ENCODE data around the gene DAGLB. TPM values are rescaled to one million over a fixed set of nuclear protein-coding genes. Genes with fewer than 3 reads are reported as not detected.

The DAGLB gene, protein sequence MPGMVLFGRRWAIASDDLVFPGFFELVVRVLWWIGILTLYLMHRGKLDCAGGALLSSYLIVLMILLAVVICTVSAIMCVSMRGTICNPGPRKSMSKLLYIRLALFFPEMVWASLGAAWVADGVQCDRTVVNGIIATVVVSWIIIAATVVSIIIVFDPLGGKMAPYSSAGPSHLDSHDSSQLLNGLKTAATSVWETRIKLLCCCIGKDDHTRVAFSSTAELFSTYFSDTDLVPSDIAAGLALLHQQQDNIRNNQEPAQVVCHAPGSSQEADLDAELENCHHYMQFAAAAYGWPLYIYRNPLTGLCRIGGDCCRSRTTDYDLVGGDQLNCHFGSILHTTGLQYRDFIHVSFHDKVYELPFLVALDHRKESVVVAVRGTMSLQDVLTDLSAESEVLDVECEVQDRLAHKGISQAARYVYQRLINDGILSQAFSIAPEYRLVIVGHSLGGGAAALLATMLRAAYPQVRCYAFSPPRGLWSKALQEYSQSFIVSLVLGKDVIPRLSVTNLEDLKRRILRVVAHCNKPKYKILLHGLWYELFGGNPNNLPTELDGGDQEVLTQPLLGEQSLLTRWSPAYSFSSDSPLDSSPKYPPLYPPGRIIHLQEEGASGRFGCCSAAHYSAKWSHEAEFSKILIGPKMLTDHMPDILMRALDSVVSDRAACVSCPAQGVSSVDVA
- total RNA-seq (2014; rRNA removed; shearing (Covaris generic)): 12.4 and 17.5 TPM in 2 replicates
- 19.5 and 24.8 TPM in 2 replicates for total RNA-seq (2022)
- percentile 57 among the genes with signal in this experiment for Bru-seq, nascent RNA
- BruChase-seq, experiment 1, labeled RNA remaining after a 6-hour chase: percentile 57 among the genes with signal in this experiment
- BruChase-seq, experiment 2, labeled RNA remaining after a 2-hour chase: percentile 57 among the genes with signal in this experiment
- long read RNA-seq, transcript DAGLB-201 (15 exons, 2,897 nt): major isoform, 15 of 30 reads
- long read RNA-seq, partial matches to known transcripts: 3 of 30 reads
- long read RNA-seq, other reads (novel, unspliced or antisense): 10 of 30 reads

GRCh38 chr7:6447581-6448199 is at the start of gene DAGLB:
Gene DAGLB (minus strand): TSS chr7:6447954. CDS start chr7:6447842, 112 bp downstream.
- POLR2A ChIA-PET: interaction anchor here (0.6 to 2.0 kb wide), 11 partner anchors 10 to 591 kb away, joined by 3 to 19 read pairs (median 5); no protein-coding TSS in a partner anchor
- H3K9me2 ChIP-seq (ENCODE audit: insufficient read depth, low read length): no peaks in the 10 kb centered on the region
- no TSS peak for BruUV-seq (replicated peaks)
- no peak for TF ChIP-seq EZH2phosphoT487 (IDR thresholded peaks at IDR 0.05; ENCODE audit: borderline replicate concordance, low read depth, low read length)
- TF ChIP-seq, protein P1, sequence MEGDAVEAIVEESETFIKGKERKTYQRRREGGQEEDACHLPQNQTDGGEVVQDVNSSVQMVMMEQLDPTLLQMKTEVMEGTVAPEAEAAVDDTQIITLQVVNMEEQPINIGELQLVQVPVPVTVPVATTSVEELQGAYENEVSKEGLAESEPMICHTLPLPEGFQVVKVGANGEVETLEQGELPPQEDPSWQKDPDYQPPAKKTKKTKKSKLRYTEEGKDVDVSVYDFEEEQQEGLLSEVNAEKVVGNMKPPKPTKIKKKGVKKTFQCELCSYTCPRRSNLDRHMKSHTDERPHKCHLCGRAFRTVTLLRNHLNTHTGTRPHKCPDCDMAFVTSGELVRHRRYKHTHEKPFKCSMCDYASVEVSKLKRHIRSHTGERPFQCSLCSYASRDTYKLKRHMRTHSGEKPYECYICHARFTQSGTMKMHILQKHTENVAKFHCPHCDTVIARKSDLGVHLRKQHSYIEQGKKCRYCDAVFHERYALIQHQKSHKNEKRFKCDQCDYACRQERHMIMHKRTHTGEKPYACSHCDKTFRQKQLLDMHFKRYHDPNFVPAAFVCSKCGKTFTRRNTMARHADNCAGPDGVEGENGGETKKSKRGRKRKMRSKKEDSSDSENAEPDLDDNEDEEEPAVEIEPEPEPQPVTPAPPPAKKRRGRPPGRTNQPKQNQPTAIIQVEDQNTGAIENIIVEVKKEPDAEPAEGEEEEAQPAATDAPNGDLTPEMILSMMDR (conservative IDR thresholded peaks at IDR 0.05; ENCODE audit: low read length): no peak
- DNase-seq (ENCODE audit: low spot score): peak; percentile 97
- intact Hi-C loops (cut with micrococcal nuclease; ENCODE audit: unreplicated experiment): no loop called here
- CTCF ChIA-PET (ENCODE audit: unreplicated experiment): no interaction called here
- H4K20me1 ChIP-seq (ENCODE audit: insufficient read depth, low read length): no peaks in the 10 kb centered on the region
- peak within 1 kb of the TSS; percentile 58 for H3K27ac ChIP-seq (ENCODE audit: low read depth, low read length, poor library complexity, severe bottlenecking)
- peaks cover 13% of the 10 kb centered on the region for H3K4me1 ChIP-seq (ENCODE audit: insufficient read depth, low read length, poor library complexity, severe bottlenecking)
- peaks cover 32% of the 10 kb centered on the region for H3K79me2 ChIP-seq (ENCODE audit: insufficient read depth, low read depth, low read length)
- H2AFZ ChIP-seq (ENCODE audit: low read length): peak within 1 kb of the TSS; percentile 78
- peak within 1 kb of the TSS; percentile 89 for H3K4me3 ChIP-seq (ENCODE audit: low read depth, low read length, poor library complexity, severe bottlenecking)
- no peaks in the 10 kb centered on the region for H3K9me3 ChIP-seq (ENCODE audit: low read length)
- H3K36me3 ChIP-seq (ENCODE audit: insufficient read depth, low read length): peaks cover 32% of the 10 kb centered on the region
- peak within 1 kb of the TSS; percentile 97 for H3K4me2 ChIP-seq (ENCODE audit: low read length)

GRCh38 chr7:6497637-6497905 is 49.8 kb upstream of the DAGLB start:
- intact Hi-C loops (cut with micrococcal nuclease; ENCODE audit: unreplicated experiment): no loop called here
- no TSS peak for BruUV-seq (replicated peaks)
- H3K4me2 ChIP-seq (ENCODE audit: low read length): no peak overlapping the region
- ChIA-PET POLR2A (no interaction called here), CTCF (ENCODE audit: unreplicated experiment) (no interaction called here)
- no peak overlapping the region for H3K4me3 ChIP-seq (ENCODE audit: low read depth, low read length, poor library complexity, severe bottlenecking)
- no peak overlapping the region for H3K27ac ChIP-seq (ENCODE audit: low read depth, low read length, poor library complexity, severe bottlenecking)
- no peaks in the 10 kb centered on the region for H3K9me2 ChIP-seq (ENCODE audit: insufficient read depth, low read length)
- no peaks in the 10 kb centered on the region for H3K4me1 ChIP-seq (ENCODE audit: insufficient read depth, low read length, poor library complexity, severe bottlenecking)
- H3K79me2 ChIP-seq (ENCODE audit: insufficient read depth, low read depth, low read length): no peaks in the 10 kb centered on the region
- no peak overlapping the region for H2AFZ ChIP-seq (ENCODE audit: low read length)
- no peak for DNase-seq (ENCODE audit: low spot score)
- no peaks in the 10 kb centered on the region for H3K36me3 ChIP-seq (ENCODE audit: insufficient read depth, low read length)
- TF ChIP-seq, protein P1 (conservative IDR thresholded peaks at IDR 0.05; ENCODE audit: low read length): no peak
- no peak for TF ChIP-seq EZH2phosphoT487 (IDR thresholded peaks at IDR 0.05; ENCODE audit: borderline replicate concordance, low read depth, low read length)
- H4K20me1 ChIP-seq (ENCODE audit: insufficient read depth, low read length): no peaks in the 10 kb centered on the region
- H3K9me3 ChIP-seq (ENCODE audit: low read length): no peaks in the 10 kb centered on the region

Measured in OCI-LY7 (cell line).